Activated CD4-positive, alpha-beta T cell treated with anti-CD3 and anti-CD28 coated beads, Interleukin-2, amount 10 ng/mL, durations not matched to agents 24 days and 14 days (primary cell): ENCODE results near the gene ROR2. TPM values are rescaled to one million over a fixed set of nuclear protein-coding genes. Genes with fewer than 3 reads are reported as not detected.
A peak's percentile ranks its signal among the peaks of the same experiment; 100 is the strongest.
"Not testable (repeated sequence)": the region's sequence is repeated elsewhere in the genome, so short reads cannot be mapped to it uniquely, and the experiment has no call there.

Experiments
- DNase-seq: peaks from one replicate; pipeline ENCODE4 v3.0.0; 2022
- H3K27ac Mint-ChIP-seq: one replicate; pipeline ENCODE4 v1.8.0; 2022; ENCODE audit warnings: mild to moderate bottlenecking, mixed read lengths
- H3K27me3 Mint-ChIP-seq: one replicate; pipeline ENCODE4 v1.8.0; 2022; ENCODE audit warnings: mixed read lengths
- H3K36me3 Mint-ChIP-seq: one replicate; pipeline ENCODE4 v1.8.0; 2022; ENCODE audit warnings: low read depth, mild to moderate bottlenecking, mixed read lengths
- H3K4me1 Mint-ChIP-seq: one replicate; pipeline ENCODE4 v1.8.0; 2021; ENCODE audit warnings: mixed read lengths
- H3K4me3 Mint-ChIP-seq: one replicate; pipeline ENCODE4 v1.8.0; 2022; ENCODE audit warnings: mild to moderate bottlenecking, moderate library complexity, mixed read lengths
- H3K9me3 Mint-ChIP-seq: one replicate; pipeline ENCODE4 v1.8.0; 2021; ENCODE audit warnings: mixed read lengths
- intact Hi-C: fragments of 100-400 bp; cut with micrococcal nuclease; formaldehyde crosslinking; loops from one replicate; pipeline ENCODE4 v1.15.1; 2023
- total RNA-seq: library from RNA; stranded (reverse); gene quantifications from 2 replicates; pipeline ENCODE4 v1.2.3, GENCODE V29; 2022

ROR2 gene
- total RNA-seq, 1 donor from 2014 or later: 0.40 TPM

DNA sequence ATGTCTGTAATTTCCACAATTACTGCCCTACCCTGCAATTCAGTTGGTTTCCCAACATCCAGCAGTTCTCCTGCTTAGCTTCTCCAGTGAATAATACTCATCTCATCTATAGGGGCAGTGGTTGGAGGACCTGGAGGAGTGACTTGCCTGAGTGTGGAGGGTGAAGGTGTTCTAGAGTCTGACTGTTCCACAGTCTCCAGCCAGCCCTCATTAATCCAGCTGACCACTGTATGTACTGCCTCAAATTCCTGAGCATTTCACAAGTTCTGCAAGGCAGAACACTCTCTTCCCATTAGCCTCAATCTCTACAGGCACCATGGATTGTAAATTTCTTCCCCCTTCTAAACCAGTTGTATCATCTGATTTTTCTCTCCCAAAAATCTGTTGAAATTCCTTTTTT, 379.0 kb downstream of the ROR2 start:
- DNase-seq: no peak
- intact Hi-C loops: no loop called here
- peaks cover 17% of the 10 kb centered on the region for H3K27me3 Mint-ChIP-seq
- H3K4me3 Mint-ChIP-seq: no peak overlapping the region
- H3K36me3 Mint-ChIP-seq: no peaks in the 10 kb centered on the region
- no peaks in the 10 kb centered on the region for H3K9me3 Mint-ChIP-seq
- H3K27ac Mint-ChIP-seq: no peak overlapping the region
- no peaks in the 10 kb centered on the region for H3K4me1 Mint-ChIP-seq

DNA sequence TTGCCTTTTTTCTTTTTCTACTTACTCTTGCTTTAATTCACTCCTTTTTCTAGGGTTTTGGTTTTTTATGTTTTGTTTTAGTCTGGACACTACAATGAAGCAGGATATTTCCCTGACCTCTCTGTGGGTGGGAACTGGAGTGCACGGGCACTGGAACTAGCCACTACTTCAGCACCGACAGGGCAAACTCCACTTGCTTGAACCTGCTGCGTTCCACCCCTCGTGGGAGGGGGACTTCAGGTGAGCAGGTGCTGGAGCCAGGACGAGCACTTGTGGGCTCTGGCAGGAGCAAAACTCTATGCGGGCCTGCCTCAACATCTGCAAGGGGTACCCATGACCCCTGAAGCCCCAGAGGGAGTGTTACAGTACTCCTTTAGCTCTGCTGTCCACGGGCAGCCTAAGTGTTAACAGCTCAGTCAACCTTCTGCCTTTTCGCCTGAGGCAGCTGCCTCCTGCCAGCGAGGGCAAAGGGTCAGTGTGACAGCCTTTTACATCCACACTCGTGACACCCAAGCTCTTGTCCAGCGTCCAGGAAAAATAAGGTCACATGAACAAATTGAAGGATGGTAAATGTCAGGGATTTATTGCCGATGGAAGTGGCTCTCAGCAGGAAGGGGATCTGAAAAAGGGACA, 382.3 kb downstream of the ROR2 start:
- Mint-ChIP-seq H3K9me3 (no peaks in the 10 kb centered on the region), H3K27me3 (peaks cover 24% of the 10 kb centered on the region), H3K36me3 (no peaks in the 10 kb centered on the region), H3K27ac (no peak overlapping the region), H3K4me1 (no peaks in the 10 kb centered on the region), H3K4me3 (no peak overlapping the region)
- intact Hi-C loops: no loop called here
- DNase-seq: no peak

DNA sequence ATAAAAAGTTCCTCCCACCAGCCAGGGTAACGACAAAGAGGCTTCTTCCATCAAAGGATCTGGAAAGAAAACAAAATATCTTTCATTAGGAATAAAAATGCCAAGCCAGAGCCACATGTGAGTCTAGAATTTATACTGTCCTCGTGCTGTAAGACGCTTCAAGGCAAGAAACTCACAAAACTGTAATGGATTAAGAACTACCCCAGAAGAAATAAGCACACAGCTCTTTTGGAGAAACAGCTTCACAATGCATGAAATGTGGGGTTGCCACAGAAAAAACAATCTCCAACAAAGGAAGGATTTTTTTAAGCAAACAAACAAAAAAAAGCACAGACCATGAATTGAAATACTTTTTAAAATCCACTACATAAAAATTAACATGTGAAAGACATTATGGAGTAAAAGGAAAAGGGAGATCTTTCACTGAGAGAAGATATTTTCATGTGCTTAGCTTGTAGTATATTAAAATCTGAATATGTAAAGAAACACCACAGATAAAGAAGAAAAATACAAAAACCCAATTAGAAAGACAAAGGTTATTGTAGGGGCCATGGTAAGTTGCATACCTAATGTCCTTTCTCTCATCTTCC, 385.9 kb downstream of the ROR2 start:
- no peaks in the 10 kb centered on the region for H3K9me3 Mint-ChIP-seq

DNA sequence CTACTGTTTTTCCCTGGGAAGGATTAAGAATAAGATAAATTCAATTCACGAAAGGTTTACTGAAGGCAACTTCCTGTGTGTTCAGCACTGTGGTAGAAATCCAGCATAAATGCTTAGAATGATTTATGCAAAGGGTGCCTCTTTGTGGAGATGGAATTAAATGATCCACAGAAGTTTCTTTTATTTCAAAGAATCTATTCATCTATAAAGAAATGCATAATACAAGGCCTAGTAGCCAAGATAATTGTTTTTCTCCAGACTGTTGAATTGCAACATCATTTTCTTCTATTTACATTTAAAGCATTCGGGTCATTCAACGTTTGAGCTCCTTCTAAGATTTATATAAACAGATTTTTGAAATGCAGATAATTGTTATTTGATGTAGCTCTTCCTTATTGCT, 387.6 kb downstream of the ROR2 start:
- no peaks in the 10 kb centered on the region for H3K4me1 Mint-ChIP-seq
- intact Hi-C loops: no loop called here
- H3K27me3 Mint-ChIP-seq: peaks cover 36% of the 10 kb centered on the region
- no peaks in the 10 kb centered on the region for H3K9me3 Mint-ChIP-seq
- no peak for DNase-seq
- no peak overlapping the region for H3K4me3 Mint-ChIP-seq
- H3K36me3 Mint-ChIP-seq: no peaks in the 10 kb centered on the region
- no peak overlapping the region for H3K27ac Mint-ChIP-seq

More for the DNA sequence above, 385.9 kb downstream of the ROR2 start:
- Mint-ChIP-seq H3K27ac (no peak overlapping the region), H3K27me3 (peaks cover 24% of the 10 kb centered on the region), H3K36me3 (no peaks in the 10 kb centered on the region), H3K4me1 (no peaks in the 10 kb centered on the region), H3K4me3 (no peak overlapping the region)
- intact Hi-C loops: no loop called here
- DNase-seq: no peak

DNA sequence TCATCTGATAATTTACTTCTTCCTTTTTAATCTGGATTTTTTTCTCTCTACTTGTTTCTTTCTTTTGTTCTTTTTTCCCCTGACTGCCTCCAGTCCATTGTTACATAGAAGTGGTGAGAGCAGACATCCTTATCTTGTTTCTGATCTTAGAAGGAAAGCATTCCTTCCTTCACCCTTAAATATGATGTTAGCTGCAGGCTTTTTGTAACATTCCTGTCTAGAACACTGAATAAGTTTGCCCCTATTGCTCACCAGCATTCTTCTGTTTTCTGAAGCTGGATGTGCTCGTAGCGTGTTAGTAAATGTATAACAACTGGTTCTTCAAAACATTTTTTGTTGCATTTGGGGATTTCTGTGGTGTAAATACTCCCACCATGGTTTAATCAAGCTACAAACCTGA, 389.7 kb downstream of the ROR2 start:
- intact Hi-C loops: no loop called here
- Mint-ChIP-seq H3K27me3 (peaks cover 40% of the 10 kb centered on the region), H3K9me3 (no peaks in the 10 kb centered on the region), H3K4me3 (no peak overlapping the region), H3K4me1 (no peaks in the 10 kb centered on the region), H3K27ac (no peak overlapping the region), H3K36me3 (no peaks in the 10 kb centered on the region)
- DNase-seq: no peak

DNA sequence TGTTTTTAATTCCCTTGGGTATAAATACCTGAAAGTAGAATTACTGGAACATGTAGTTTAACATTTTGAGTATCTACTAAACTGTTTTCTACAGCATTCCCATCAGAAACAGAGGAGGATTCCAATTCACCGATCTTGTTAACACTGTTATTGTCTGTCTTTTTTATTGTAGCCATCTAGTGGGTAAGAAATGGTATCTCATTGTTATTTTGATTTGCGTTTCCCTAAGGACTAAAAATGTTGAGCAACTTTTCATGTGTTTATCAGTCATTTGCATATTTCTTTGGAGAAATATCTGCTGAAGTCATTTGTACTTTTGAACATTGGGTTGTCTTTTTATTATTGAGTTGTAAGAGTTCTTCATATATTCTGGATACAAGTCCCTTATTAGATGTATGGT, 391.1 kb downstream of the ROR2 start:
- DNase-seq: no peak
- Mint-ChIP-seq H3K27ac (no peak overlapping the region), H3K4me1 (no peaks in the 10 kb centered on the region), H3K9me3 (no peaks in the 10 kb centered on the region), H3K4me3 (no peak overlapping the region), H3K27me3 (peaks cover 40% of the 10 kb centered on the region), H3K36me3 (no peaks in the 10 kb centered on the region)
- intact Hi-C loops: no loop called here

DNA sequence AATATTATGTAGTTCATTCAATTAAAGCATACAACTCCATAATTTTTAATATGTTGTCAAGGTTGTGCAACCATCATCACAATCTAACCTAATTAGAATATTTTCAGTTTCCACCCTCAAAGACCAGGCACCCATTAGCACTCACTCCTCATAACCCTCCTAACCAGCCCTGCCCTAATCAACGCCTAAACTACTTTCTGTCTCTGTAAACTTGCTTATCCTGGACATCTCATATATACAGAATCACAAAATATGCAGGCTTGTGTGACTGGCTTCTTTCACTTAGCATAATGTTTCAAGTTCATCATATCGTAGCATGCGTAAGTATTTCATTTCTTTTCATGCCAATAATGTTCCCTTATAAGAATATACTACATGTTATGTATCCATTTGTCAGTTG, 391.6 kb downstream of the ROR2 start:
- DNase-seq: no peak
- no peak overlapping the region for H3K27ac Mint-ChIP-seq
- no peaks in the 10 kb centered on the region for H3K4me1 Mint-ChIP-seq
- peaks cover 36% of the 10 kb centered on the region for H3K27me3 Mint-ChIP-seq
- intact Hi-C loops: no loop called here
- no peak overlapping the region for H3K4me3 Mint-ChIP-seq
- no peaks in the 10 kb centered on the region for H3K36me3 Mint-ChIP-seq
- no peaks in the 10 kb centered on the region for H3K9me3 Mint-ChIP-seq

DNA sequence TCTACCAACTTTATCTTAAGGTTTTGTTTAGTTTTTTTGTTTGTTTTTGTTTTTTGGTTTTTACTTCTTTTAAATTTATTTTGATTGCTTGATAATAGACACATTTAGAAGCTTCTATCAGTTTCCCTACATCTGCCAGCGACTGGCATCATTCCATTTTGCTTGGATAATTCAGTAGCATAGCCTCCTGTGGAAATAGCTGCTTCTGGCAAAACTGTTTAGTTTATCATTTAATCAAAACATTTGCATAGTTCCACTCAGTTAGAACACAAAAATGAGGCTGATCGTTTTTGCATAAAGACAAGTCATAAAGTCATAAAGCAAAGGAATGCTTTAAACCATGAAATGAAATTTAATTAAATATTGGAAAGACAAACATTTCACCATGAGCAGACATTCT, 392.7 kb downstream of the ROR2 start:
- H3K4me1 Mint-ChIP-seq: no peaks in the 10 kb centered on the region
- intact Hi-C loops: no loop called here
- no peak overlapping the region for H3K27ac Mint-ChIP-seq
- DNase-seq: no peak
- no peak overlapping the region for H3K4me3 Mint-ChIP-seq
- peaks cover 34% of the 10 kb centered on the region for H3K27me3 Mint-ChIP-seq
- H3K36me3 Mint-ChIP-seq: no peaks in the 10 kb centered on the region
- H3K9me3 Mint-ChIP-seq: no peaks in the 10 kb centered on the region

DNA sequence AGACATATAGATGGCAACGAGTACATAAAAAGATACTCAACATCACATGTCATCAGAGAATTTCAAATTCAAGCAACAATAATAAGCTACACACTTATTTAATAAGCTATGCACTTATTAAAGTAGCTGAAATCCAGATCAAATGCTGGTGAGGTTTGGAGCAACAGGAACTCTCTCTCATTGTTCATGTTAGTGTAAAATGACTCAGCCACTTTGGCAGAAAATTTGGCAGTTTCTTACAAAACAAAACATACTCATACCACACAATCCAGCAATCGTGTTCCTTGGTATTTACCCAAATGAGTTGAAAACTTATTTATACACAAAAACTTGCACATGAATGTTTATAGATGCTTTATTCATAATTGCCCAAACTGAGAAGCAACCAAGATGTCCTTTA, 394.9 kb downstream of the ROR2 start:
- no peak overlapping the region for H3K27ac Mint-ChIP-seq
- H3K27me3 Mint-ChIP-seq: peaks cover 39% of the 10 kb centered on the region
- DNase-seq: no peak
- H3K4me1 Mint-ChIP-seq: no peaks in the 10 kb centered on the region
- no peaks in the 10 kb centered on the region for H3K9me3 Mint-ChIP-seq
- H3K4me3 Mint-ChIP-seq: no peak overlapping the region
- H3K36me3 Mint-ChIP-seq: no peaks in the 10 kb centered on the region
- intact Hi-C loops: no loop called here

DNA sequence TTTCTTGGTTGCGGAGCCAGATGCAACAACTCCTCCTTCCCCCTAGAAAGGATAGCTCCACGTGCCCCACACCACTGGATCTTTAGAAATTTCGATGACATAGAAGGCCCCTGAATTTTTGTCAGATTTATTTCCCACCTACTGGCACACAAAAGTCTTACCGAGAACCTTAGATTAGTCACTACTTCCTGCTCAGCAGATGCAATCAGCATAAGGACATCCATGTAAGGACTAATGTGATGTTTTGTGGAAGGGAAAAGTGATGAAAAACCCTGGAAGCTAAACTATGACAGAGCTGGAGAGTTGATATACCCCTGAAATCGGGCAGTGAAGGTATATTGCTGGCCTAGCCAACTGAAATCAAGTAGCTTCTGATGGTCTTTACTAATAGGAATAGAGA, 400.9 kb downstream of the ROR2 start:
- peaks cover 22% of the 10 kb centered on the region for H3K27me3 Mint-ChIP-seq
- no peak overlapping the region for H3K4me3 Mint-ChIP-seq
- no peak for DNase-seq
- intact Hi-C loops: no loop called here
- no peaks in the 10 kb centered on the region for H3K36me3 Mint-ChIP-seq
- H3K9me3 Mint-ChIP-seq: peaks cover 4% of the 10 kb centered on the region
- H3K27ac Mint-ChIP-seq: no peak overlapping the region
- H3K4me1 Mint-ChIP-seq: no peaks in the 10 kb centered on the region

DNA sequence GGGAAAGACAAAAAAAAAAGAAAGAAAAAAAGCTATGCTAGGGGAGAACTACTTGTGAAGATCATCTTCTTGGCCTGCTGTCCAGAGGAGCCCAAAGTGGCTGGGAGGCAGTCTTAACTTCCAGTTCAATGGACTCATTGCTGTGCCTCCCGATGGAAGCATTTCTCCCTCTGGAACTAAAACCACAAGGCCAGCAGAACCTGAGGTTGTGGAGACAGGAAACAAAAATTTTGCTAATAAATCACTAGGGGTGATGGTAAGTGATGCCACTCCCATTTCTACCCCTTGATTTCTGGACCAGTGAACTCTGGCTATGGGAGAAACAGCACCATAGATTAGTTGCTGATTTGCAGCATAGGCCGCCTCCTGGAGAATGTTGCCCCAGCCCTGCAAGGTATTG, 402.9 kb downstream of the ROR2 start:
- Mint-ChIP-seq H3K27me3 (peaks cover 27% of the 10 kb centered on the region), H3K36me3 (no peaks in the 10 kb centered on the region), H3K4me3 (no peak overlapping the region), H3K4me1 (no peaks in the 10 kb centered on the region), H3K27ac (no peak overlapping the region), H3K9me3 (peaks cover 12% of the 10 kb centered on the region)
- no peak for DNase-seq
- intact Hi-C loops: no loop called here

DNA sequence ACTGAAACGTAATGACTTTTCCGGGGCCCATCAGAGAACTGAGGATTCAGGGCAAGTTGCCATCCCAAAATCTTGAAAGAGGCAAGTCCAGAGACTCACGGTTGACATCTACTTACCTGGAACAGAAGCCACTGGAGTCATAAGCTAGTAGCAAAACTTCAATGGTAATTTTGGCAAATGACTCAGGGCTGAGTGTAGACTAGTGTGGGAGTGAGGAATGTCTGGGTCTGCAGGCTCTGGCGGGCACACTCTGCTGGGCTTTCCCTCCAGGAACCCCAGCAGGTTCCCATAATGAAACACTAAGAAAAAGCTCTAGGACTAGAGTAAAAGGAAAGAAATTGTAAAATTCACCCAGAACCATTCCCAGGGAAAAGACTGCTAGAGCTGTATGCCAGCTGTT, 403.5 kb downstream of the ROR2 start:
- Mint-ChIP-seq H3K4me3 (no peak overlapping the region), H3K9me3 (peaks cover 12% of the 10 kb centered on the region), H3K4me1 (no peaks in the 10 kb centered on the region), H3K36me3 (no peaks in the 10 kb centered on the region), H3K27me3 (peaks cover 26% of the 10 kb centered on the region), H3K27ac (no peak overlapping the region)
- no peak for DNase-seq
- intact Hi-C loops: no loop called here

DNA sequence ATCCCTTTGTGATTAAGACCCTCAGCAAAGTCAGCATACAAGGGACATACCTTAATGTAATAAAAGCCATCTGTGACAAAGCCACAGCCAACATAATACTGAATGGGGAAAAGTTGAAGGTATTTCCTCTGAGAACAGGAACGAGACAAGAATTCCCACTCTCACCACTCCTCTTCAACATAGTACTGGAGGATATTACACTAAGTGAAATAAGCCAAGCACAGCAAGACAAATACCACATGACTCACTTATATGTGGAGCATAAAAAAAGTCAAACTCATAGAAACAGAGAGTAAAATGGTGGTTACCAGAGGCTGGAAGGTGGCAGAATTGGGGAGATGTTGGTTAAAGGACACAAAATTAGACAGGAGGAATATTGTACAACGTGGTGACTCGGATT, 408.3 kb downstream of the ROR2 start:
- H3K4me1 Mint-ChIP-seq: peaks cover 16% of the 10 kb centered on the region
- intact Hi-C loops: no loop called here

DNA sequence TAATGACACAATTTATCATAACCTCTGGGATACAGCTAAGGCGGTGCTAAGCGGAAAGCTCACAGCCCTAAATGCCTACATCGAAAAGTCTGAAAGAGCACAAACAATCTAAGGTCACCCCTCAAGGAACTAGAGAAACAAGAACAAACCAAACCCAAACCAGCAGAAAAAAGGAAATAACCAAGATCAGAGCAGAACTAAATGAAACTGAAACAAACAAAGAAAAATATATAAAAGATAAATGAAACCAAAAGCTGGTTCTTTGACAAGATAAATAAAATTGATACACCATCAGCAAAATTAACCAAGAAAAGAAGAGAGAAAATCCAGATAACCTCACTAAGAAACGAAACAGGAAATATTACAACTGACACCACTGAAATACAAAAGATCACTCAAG, 409.5 kb downstream of the ROR2 start:
- intact Hi-C loops, H3K27ac Mint-ChIP-seq, H3K36me3 Mint-ChIP-seq, DNase-seq: not testable (repeated sequence)
- Mint-ChIP-seq H3K9me3 (peaks cover 11% of the 10 kb centered on the region), H3K27me3 (peaks cover 27% of the 10 kb centered on the region), H3K4me1 (peaks cover 16% of the 10 kb centered on the region), H3K4me3 (peak overlapping the region; percentile 40)

More for the DNA sequence above, 408.3 kb downstream of the ROR2 start:
- Mint-ChIP-seq H3K9me3 (peaks cover 11% of the 10 kb centered on the region), H3K4me3 (no peak overlapping the region), H3K36me3 (no peaks in the 10 kb centered on the region), H3K27ac (no peak overlapping the region), H3K27me3 (peaks cover 24% of the 10 kb centered on the region)
- DNase-seq: no peak

DNA sequence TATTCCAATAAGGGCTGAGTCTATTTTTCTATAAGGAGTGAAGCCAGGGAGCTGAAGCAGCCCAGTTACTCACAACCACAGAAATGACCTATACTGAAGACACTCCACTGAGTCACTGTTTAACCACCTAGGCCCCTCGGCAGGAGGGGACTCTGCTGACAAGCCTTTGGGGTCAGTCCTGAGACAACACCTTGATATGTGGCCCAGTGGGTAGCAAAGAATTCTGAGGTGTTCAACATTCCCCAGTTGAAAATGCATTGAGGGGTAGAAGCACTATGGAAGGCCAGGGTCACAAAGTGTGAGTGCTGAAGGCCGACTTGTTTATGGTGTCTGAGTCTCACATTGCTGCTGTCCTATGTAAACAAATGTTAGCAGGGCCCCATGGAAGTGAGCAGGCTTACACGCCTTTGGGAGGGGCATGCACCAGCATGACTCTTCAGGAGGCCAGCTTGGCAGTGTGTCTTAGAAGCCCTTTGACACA, 413.8 kb downstream of the ROR2 start:
- peaks cover 14% of the 10 kb centered on the region for H3K4me1 Mint-ChIP-seq
- H3K36me3 Mint-ChIP-seq: no peaks in the 10 kb centered on the region
- no peak overlapping the region for H3K27ac Mint-ChIP-seq
- no peak for DNase-seq
- peaks cover 3% of the 10 kb centered on the region for H3K9me3 Mint-ChIP-seq
- H3K4me3 Mint-ChIP-seq: no peak overlapping the region
- peaks cover 29% of the 10 kb centered on the region for H3K27me3 Mint-ChIP-seq
- intact Hi-C loops: no loop called here
